ENCODE results near the gene TRMT112.

The TRMT112 gene

GRCh38 chr11:64317325-64317960 is at the start of gene TRMT112:
Gene TRMT112, minus strand, starts transcription at chr11:64317559. Its CDS starts 33 bp downstream, at chr11:64317526.
- no peaks in the 10 kb centered on the region for H3K9me3 Mint-ChIP-seq
- peaks cover 54% of the 10 kb centered on the region for H3K4me1 Mint-ChIP-seq
- H3K4me3 Mint-ChIP-seq = peak within 1 kb of the TSS; percentile 93
- ATAC-seq (replicated peaks; ENCODE audit: extremely low read depth, poor library complexity, severe bottlenecking) (peak; percentile 85), DNase-seq (ENCODE audit: low spot score in 2 of 2) (peak; percentile 88 to 96)
- H3K27ac Mint-ChIP-seq (ENCODE audit: low read depth) = peak within 1 kb of the TSS; percentile 99
- H3K27me3 Mint-ChIP-seq = no peaks in the 10 kb centered on the region
- H3K36me3 Mint-ChIP-seq (ENCODE audit: insufficient read depth) = peaks cover 33% of the 10 kb centered on the region

GRCh38 chr11:64366751-64367150 is 49.4 kb upstream of the TRMT112 start:
- Mint-ChIP-seq H3K27me3 (no peaks in the 10 kb centered on the region), H3K36me3 (ENCODE audit: insufficient read depth) (peaks cover 43% of the 10 kb centered on the region), H3K4me3 (no peak overlapping the region), H3K27ac (ENCODE audit: low read depth) (peak overlapping the region; percentile 82), H3K4me1 (no peaks in the 10 kb centered on the region), H3K9me3 (no peaks in the 10 kb centered on the region)
- no peak for ATAC-seq (replicated peaks; ENCODE audit: extremely low read depth, poor library complexity, severe bottlenecking)
- DNase-seq (ENCODE audit: low spot score in 2 of 2) = no peak

- H3K36me3 Mint-ChIP-seq (ENCODE audit: insufficient read depth) = peaks cover 40% of the 10 kb centered on the region
- H3K4me3 Mint-ChIP-seq = no peak overlapping the region
- no peaks in the 10 kb centered on the region for H3K27me3 Mint-ChIP-seq
- peaks cover 7% of the 10 kb centered on the region for H3K4me1 Mint-ChIP-seq
- no peak overlapping the region for H3K27ac Mint-ChIP-seq (ENCODE audit: low read depth)
- DNase-seq (ENCODE audit: low spot score in 2 of 2) = no peak
- H3K9me3 Mint-ChIP-seq = no peaks in the 10 kb centered on the region
- no peak for ATAC-seq (replicated peaks; ENCODE audit: extremely low read depth, poor library complexity, severe bottlenecking)
Observed at GRCh38 chr11:64364911-64365310, 47.6 kb upstream of the TRMT112 start.

GRCh38 chr11:64364435-64364834 is 47.1 kb upstream of the TRMT112 start:
- no peak overlapping the region for H3K27ac Mint-ChIP-seq (ENCODE audit: low read depth)
- peaks cover 12% of the 10 kb centered on the region for H3K4me1 Mint-ChIP-seq
- H3K9me3 Mint-ChIP-seq = no peaks in the 10 kb centered on the region
- no peak for DNase-seq (ENCODE audit: low spot score in 2 of 2)
- ATAC-seq (replicated peaks; ENCODE audit: extremely low read depth, poor library complexity, severe bottlenecking) = no peak
- no peaks in the 10 kb centered on the region for H3K27me3 Mint-ChIP-seq
- H3K36me3 Mint-ChIP-seq (ENCODE audit: insufficient read depth) = peaks cover 41% of the 10 kb centered on the region
- H3K4me3 Mint-ChIP-seq = no peak overlapping the region

- Mint-ChIP-seq H3K4me3 (no peak overlapping the region), H3K9me3 (no peaks in the 10 kb centered on the region), H3K27ac (ENCODE audit: low read depth) (no peak overlapping the region), H3K36me3 (ENCODE audit: insufficient read depth) (peaks cover 39% of the 10 kb centered on the region), H3K4me1 (peaks cover 24% of the 10 kb centered on the region), H3K27me3 (no peaks in the 10 kb centered on the region)
- ATAC-seq (replicated peaks; ENCODE audit: extremely low read depth, poor library complexity, severe bottlenecking) (no peak), DNase-seq (ENCODE audit: low spot score in 2 of 2) (no peak)
Observed at GRCh38 chr11:64362339-64362738, 45.0 kb upstream of the TRMT112 start.

GRCh38 chr11:64361659-64362058 is 44.3 kb upstream of the TRMT112 start:
- ATAC-seq (replicated peaks; ENCODE audit: extremely low read depth, poor library complexity, severe bottlenecking) = no peak
- Mint-ChIP-seq H3K27ac (ENCODE audit: low read depth) (no peak overlapping the region), H3K4me1 (peaks cover 26% of the 10 kb centered on the region), H3K9me3 (no peaks in the 10 kb centered on the region), H3K27me3 (no peaks in the 10 kb centered on the region), H3K4me3 (no peak overlapping the region), H3K36me3 (ENCODE audit: insufficient read depth) (peaks cover 34% of the 10 kb centered on the region)
- no peak for DNase-seq (ENCODE audit: low spot score in 2 of 2)

GRCh38 chr11:64360448-64360921 is 43.1 kb upstream of the TRMT112 start:
- H3K9me3 Mint-ChIP-seq = no peaks in the 10 kb centered on the region
- no peaks in the 10 kb centered on the region for H3K27me3 Mint-ChIP-seq
- DNase-seq (ENCODE audit: low spot score in 2 of 2) (no peak), ATAC-seq (replicated peaks; ENCODE audit: extremely low read depth, poor library complexity, severe bottlenecking) (no peak)
- H3K4me1 Mint-ChIP-seq = peaks cover 29% of the 10 kb centered on the region
- H3K27ac Mint-ChIP-seq (ENCODE audit: low read depth) = no peak overlapping the region
- peaks cover 28% of the 10 kb centered on the region for H3K36me3 Mint-ChIP-seq (ENCODE audit: insufficient read depth)
- peak overlapping the region; percentile 95 for H3K4me3 Mint-ChIP-seq

- DNase-seq (ENCODE audit: low spot score in 2 of 2) = no peak
- H3K27me3 Mint-ChIP-seq = no peaks in the 10 kb centered on the region
- ATAC-seq (replicated peaks; ENCODE audit: extremely low read depth, poor library complexity, severe bottlenecking) = no peak
- H3K27ac Mint-ChIP-seq (ENCODE audit: low read depth) = peak overlapping the region; percentile 87
- H3K4me1 Mint-ChIP-seq = peaks cover 29% of the 10 kb centered on the region
- peak overlapping the region; percentile 95 for H3K4me3 Mint-ChIP-seq
- no peaks in the 10 kb centered on the region for H3K9me3 Mint-ChIP-seq
- H3K36me3 Mint-ChIP-seq (ENCODE audit: insufficient read depth) = peaks cover 23% of the 10 kb centered on the region
Observed at GRCh38 chr11:64359712-64360445, 42.5 kb upstream of the TRMT112 start.

- Mint-ChIP-seq H3K36me3 (ENCODE audit: insufficient read depth) (peaks cover 17% of the 10 kb centered on the region), H3K4me3 (peak within 1 kb of the TSS; percentile 95), H3K27ac (ENCODE audit: low read depth) (peak within 1 kb of the TSS; percentile 87), H3K9me3 (no peaks in the 10 kb centered on the region), H3K4me1 (peaks cover 29% of the 10 kb centered on the region), H3K27me3 (no peaks in the 10 kb centered on the region)
- peak; percentile 83 for ATAC-seq (replicated peaks; ENCODE audit: extremely low read depth, poor library complexity, severe bottlenecking)
- no peak for DNase-seq (ENCODE audit: low spot score in 2 of 2)
Observed at GRCh38 chr11:64358907-64359711, 41.8 kb upstream of the TRMT112 start, which contains the start of gene RPS6KA4. Gene RPS6KA4, plus strand, starts transcription at chr11:64359162. Its CDS starts 74 bp downstream, at chr11:64359236.

GRCh38 chr11:64358536-64358906 is 41.2 kb upstream of the TRMT112 start:
- H3K9me3 Mint-ChIP-seq = no peaks in the 10 kb centered on the region
- no peaks in the 10 kb centered on the region for H3K27me3 Mint-ChIP-seq
- peaks cover 16% of the 10 kb centered on the region for H3K36me3 Mint-ChIP-seq (ENCODE audit: insufficient read depth)
- peaks cover 29% of the 10 kb centered on the region for H3K4me1 Mint-ChIP-seq
- H3K4me3 Mint-ChIP-seq = peak overlapping the region; percentile 95
- no peak for ATAC-seq (replicated peaks; ENCODE audit: extremely low read depth, poor library complexity, severe bottlenecking)
- no peak for DNase-seq (ENCODE audit: low spot score in 2 of 2)
- H3K27ac Mint-ChIP-seq (ENCODE audit: low read depth) = no peak overlapping the region

GRCh38 chr11:64357904-64358535 is 40.7 kb upstream of the TRMT112 start:
- Mint-ChIP-seq H3K27ac (ENCODE audit: low read depth) (no peak overlapping the region), H3K4me3 (peak overlapping the region; percentile 95), H3K27me3 (no peaks in the 10 kb centered on the region), H3K36me3 (ENCODE audit: insufficient read depth) (peaks cover 12% of the 10 kb centered on the region), H3K4me1 (peaks cover 29% of the 10 kb centered on the region), H3K9me3 (no peaks in the 10 kb centered on the region)
- ATAC-seq (replicated peaks; ENCODE audit: extremely low read depth, poor library complexity, severe bottlenecking) (no peak), DNase-seq (ENCODE audit: low spot score in 2 of 2) (no peak)

GRCh38 chr11:64357446-64357845 is 40.1 kb upstream of the TRMT112 start:
- Mint-ChIP-seq H3K4me1 (peaks cover 29% of the 10 kb centered on the region), H3K36me3 (ENCODE audit: insufficient read depth) (peaks cover 10% of the 10 kb centered on the region), H3K4me3 (peak overlapping the region; percentile 95), H3K27me3 (no peaks in the 10 kb centered on the region), H3K27ac (ENCODE audit: low read depth) (no peak overlapping the region), H3K9me3 (no peaks in the 10 kb centered on the region)
- DNase-seq (ENCODE audit: low spot score in 2 of 2) = no peak
- no peak for ATAC-seq (replicated peaks; ENCODE audit: extremely low read depth, poor library complexity, severe bottlenecking)

Data from central memory CD8-positive, alpha-beta T cell (primary cell).